GM10266 (cell line): ENCODE measurements around the gene MBNL2.

ENCODE experiments used
- DNase-seq: peaks from one replicate; pipeline ENCODE4 v3.0.0; 2012; ENCODE audit errors: extremely low spot score
- TF ChIP-seq, protein P1 (sequence below): IDR thresholded peaks from 2 replicates; pipeline ENCODE4 v1.5.1; 2012; ENCODE audit warnings: mild to moderate bottlenecking, low read depth; ENCODE audit not compliant: control insufficient read depth, insufficient read depth; ENCODE audit errors: missing control alignments

MBNL2 gene

DNA sequence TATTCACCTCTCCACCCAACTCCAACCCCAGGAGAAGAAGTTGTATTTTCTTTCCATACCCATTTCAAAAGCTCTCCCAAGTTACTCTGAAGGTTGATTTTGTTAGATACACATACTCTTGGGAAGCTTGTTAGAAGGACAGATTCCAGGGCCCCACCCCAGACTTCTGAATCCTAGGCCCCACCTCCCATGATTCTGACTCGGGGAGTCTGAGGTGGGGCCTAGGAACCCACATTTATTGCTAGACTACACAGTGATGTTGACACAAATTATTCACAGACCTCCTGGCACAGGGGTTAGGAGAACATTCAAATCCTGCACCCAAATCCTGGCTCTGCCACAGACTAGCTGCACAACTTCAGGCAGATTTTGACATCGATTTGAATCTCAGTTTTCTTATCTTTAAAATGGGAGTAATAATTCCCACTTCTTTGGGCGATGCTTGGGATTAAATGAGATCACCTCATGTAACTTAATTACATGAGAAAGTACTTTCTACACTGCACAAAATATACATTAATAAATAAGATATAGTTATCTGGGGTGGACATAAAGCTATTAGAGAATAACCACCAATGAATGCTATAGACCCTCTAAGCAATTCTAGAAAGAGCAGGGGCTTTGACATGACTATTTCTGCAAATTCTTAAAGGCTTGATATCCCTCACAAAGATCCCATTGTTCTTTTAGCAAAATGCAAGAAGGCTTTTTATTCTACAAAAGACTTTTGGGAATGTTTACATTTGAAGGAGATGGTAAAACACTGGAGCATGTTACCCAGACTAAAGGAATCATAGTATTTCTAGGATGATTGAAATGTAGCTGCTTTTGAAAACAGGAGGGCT is 18.0 kb downstream of the MBNL2 start:
- TF ChIP-seq, protein P1, sequence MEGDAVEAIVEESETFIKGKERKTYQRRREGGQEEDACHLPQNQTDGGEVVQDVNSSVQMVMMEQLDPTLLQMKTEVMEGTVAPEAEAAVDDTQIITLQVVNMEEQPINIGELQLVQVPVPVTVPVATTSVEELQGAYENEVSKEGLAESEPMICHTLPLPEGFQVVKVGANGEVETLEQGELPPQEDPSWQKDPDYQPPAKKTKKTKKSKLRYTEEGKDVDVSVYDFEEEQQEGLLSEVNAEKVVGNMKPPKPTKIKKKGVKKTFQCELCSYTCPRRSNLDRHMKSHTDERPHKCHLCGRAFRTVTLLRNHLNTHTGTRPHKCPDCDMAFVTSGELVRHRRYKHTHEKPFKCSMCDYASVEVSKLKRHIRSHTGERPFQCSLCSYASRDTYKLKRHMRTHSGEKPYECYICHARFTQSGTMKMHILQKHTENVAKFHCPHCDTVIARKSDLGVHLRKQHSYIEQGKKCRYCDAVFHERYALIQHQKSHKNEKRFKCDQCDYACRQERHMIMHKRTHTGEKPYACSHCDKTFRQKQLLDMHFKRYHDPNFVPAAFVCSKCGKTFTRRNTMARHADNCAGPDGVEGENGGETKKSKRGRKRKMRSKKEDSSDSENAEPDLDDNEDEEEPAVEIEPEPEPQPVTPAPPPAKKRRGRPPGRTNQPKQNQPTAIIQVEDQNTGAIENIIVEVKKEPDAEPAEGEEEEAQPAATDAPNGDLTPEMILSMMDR = no peak
- no peak for DNase-seq

DNA sequence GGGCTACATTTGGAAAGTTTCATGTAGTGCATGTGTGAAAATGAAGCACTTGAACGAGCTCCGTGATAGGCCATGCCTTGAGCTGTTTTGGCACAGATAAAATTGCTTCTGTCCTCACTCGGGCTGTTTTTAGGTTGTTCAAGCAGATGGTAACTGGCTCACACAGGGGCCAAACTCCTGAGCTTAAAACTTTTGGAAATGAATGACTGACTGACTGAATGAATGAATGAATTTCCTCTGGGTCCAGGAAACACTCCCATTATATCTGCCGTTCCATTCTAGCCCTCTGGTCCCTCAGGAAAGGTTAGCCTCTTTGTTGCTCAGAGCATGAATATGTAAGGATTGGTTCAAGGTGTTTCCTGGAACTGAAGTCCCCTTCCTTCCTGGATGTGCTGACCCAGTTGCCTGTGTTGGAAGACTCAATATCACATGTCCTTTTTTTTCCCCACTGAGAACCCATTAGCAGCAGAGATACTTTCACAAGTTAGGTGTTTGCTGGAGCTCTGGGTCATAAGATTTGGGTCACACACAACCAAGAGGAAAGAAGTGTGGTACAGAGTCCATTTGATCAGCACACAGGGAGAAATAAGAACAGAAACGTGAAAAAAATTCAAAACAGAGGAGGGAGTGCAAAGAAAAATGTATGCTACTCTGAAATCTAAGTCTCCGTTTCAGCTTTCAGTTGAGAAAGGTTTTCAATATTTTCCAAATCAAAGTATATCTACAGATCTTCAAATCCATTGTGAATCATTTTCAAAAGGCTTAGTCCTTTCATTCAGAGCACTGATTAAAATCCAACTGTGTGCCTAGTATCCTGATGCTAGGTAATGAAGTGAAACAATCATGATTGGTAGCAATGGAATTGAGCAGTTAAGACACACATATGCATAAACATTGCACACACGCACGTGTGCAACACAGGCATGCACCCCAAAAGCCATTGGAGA is 18.9 kb downstream of the MBNL2 start:
- DNase-seq = no peak
- TF ChIP-seq, protein P1 = no peak

GRCh38 chr13:97241761-97242160 is 19.6 kb downstream of the MBNL2 start:
- TF ChIP-seq, protein P1 = no peak
- no peak for DNase-seq

- DNase-seq = no peak
- TF ChIP-seq, protein P1 = no peak
These were observed 20.8 kb downstream of the MBNL2 start for GRCh38 chr13:97242755-97243497.

GRCh38 chr13:97243915-97244781 is 22.0 kb downstream of the MBNL2 start:
- no peak for DNase-seq
- TF ChIP-seq, protein P1 = no peak

DNA sequence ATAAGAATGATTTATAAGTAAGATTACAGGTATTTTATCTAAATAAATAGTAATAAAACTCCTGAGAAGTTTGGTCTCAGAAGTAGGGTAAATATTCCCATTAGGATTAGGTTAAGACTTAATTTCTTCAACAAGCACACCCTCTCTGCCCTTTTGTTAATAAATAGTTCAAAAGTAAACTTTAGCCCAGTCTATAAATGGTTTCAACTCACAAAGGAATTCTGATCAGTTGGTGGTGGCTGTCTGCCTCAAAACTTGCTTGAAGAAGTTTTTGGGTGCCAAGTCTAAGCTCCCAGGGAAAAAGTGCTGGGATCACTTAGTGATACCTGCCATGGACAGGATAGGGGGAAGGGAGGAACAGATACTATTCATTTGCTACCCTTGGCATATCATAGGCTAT is 22.9 kb downstream of the MBNL2 start:
- no peak for DNase-seq
- TF ChIP-seq, protein P1 = no peak
